NCI-H1417 treated with DMSO at 0.1 percent for 48 hours (cell line): ENCODE data around the gene TTN.
"Not testable (repeated sequence)": the region's sequence is repeated elsewhere in the genome, so short reads cannot be mapped to it uniquely, and the experiment has no call there.

Source experiments
- DNase-seq: peaks from one replicate; lab custom pipeline; 2025; lab: John Stamatoyannopoulos, UW

The TTN gene

GRCh38 chr2:178530131-178530530, 277.1 kb downstream of the TTN start:
- no peak for DNase-seq

DNA sequence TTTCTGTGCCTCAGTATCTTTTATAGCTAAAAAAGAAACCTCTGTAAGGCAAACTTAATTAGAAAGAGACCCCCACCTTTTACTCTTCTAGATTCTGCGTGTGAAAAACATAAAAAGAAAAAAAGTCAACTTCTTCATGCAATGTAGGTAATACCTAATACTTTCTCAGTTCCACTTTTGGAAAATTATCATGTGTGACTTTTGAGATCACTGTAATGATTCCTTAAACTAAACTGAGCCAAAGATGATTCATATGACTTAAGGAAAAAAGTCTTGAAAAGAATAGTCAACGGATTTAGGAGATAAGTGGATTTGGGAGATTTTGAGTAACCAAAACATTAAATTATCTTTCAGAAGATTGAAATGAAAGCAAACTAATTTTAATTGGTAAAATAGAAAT, 278.0 kb downstream of the TTN start:
- no peak for DNase-seq

DNA sequence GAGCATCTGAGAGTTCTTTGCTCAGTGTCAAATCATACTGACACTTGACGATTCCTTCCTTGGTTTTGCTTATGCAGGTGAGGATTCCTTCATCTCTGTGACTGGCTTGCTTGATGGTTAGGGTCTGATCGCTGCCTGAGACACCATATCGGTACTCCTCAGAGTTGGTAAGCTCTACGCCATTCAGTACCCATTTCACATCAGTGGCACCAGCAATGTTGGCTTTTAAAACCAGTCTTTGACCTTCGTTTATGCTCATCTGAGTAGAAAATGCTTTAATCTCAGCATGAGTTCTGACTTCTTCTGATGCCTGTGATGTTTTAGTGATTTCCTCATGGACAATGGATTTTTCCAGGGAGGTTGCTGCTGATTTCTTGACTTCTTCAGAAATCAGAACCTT, 278.6 kb downstream of the TTN start:
- DNase-seq, result no peak

GRCh38 chr2:178527592-178527991, 279.6 kb downstream of the TTN start:
- DNase-seq, result no peak

DNA sequence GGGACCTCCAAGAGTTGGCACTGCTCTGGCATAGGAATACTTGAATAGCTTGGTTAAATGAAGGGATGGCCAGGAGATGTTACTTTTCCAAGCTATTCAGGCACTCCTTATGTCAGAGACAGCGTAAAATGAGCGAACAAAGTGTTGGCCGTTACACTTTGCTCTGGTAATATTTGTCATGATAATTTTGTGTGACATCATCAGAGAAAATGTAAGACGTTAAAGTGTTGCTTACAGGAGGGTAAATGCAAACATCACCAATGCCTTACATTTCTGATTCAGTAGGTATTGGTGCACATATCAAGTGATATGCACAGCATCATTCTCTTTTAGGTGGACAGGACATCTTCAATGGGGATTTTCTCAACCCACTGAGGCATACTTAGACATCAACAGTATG, 281.0 kb downstream of the TTN start:
- no peak for DNase-seq

DNA sequence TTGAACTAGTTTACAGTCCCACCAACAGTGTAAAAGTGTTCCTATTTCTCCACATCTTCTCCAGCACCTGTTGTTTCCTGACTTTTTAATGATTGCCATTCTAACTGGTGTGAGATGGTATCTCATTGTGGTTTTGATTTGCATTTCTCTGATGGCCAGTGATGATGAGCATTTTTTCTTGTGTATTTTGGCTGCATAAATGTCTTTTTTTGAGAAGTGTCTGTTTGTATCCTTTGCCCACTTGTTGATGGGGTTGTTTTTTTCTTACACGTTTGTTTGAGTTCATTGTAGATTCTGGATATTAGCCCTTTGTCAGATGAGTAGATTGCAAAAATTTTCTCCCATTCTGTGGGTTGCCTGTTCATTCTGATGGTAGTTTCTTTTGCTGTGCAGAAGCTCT, 281.8 kb downstream of the TTN start:
- not testable (repeated sequence) for DNase-seq

DNA sequence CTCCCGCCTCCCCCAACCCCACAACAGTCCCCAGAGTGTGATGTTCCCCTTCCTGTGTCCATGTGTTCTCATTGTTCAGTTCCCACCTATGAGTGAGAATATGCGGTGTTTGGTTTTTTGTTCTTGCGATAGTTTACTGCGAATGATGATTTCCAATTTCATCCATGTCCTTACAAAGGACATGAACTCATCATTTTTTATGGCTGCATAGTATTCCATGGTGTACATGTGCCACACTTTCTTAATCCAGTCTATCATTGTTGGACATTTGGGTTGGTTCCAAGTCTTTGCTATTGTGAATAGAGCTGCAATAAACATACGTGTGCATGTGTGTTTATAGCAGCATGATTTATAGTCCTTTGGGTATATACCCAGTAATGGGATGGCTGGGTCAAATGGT, 282.2 kb downstream of the TTN start:
- DNase-seq, result not testable (repeated sequence)

- DNase-seq, result no peak
Observed at GRCh38 chr2:178523596-178524134, 283.6 kb downstream of the TTN start.

GRCh38 chr2:178522950-178523595, 284.1 kb downstream of the TTN start:
- peak; percentile 16 for DNase-seq

GRCh38 chr2:178521304-178522150, 285.7 kb downstream of the TTN start:
- no peak for DNase-seq

GRCh38 chr2:178517496-178517895, 289.7 kb downstream of the TTN start:
- no peak for DNase-seq

- DNase-seq, result no peak
Observed at GRCh38 chr2:178514664-178515063, 292.6 kb downstream of the TTN start.

GRCh38 chr2:178513876-178514275, 293.3 kb downstream of the TTN start:
- no peak for DNase-seq

GRCh38 chr2:178512484-178512883, 294.7 kb downstream of the TTN start:
- DNase-seq, result no peak

DNA sequence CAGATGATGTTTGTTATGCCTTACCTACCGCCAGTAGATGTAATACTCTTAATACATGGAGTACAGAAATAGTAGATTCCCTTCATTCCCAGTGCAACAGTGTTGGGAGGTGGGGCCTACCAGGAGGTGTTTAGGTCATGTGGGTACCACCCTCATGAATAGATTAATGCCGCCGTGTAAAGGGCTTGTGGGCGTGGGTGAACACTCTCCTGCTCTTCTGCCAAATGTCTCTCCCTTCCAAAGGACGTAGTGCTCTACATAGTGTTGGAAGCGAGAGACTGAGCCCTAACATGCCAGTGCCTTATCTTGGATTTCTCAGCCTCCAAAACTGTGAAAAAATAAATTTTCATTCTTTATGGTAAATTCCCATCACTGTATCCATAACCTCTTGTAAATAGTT, 296.8 kb downstream of the TTN start:
- no peak for DNase-seq

DNA sequence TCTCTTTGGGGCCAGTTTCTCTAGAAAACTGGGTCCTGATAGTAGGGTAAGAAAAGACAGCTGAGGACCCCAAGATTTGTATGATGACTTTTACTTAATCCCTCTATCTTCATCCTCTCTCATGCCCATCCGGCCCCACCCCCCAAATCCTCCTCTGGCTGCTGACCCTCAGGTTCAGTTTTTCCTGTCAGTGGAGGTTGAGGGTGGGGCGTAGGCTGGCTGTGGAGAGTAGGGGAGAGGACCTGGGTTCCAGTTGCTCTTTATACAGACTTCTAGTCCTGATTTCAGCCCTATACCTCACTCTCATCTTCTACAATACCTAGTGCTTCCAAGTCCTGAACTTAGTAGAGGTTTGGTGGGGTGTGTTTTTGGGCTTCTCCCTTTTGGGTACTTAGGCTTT, 298.6 kb downstream of the TTN start:
- no peak for DNase-seq

GRCh38 chr2:178506949-178507348, 300.3 kb downstream of the TTN start:
- DNase-seq, result no peak

DNA sequence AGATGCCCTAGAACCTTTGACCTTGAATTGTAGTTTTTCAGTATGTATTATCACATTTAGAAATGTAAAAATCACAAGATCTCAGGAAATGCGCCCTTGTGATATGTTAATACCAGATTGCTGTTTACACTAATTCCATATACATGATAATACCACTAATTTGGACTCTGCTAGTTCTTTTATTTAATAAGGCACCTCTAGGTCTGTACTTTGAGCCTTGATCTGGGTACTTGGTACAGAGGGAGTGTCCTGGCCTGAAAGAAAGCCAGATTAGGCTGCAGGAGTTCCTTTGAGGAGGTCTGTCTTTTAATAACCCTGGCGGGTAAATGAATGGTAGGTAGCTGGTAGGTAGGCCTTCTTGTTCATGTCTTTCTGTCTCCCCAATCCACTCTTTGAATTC, 300.7 kb downstream of the TTN start:
- no peak for DNase-seq

DNA sequence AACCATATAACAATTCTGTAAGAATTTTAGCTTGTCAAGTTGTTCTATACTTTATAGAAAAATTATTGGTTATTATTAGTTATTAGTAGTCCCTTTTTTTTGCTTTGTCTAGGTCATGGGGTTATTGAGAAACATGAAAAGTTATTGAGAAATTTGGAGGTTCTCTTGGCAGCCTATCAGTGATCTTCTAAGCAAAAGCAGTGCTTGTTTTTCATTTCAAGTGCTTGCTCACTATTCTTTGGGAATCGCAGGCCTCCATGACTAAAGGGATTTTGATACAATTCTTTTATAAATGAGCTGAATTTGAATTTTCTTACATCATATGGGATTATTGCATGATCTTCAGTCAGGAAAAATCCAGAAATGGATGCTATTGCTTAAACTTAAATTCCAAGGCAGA, 301.1 kb downstream of the TTN start:
- no peak for DNase-seq

- DNase-seq, result no peak
Observed at GRCh38 chr2:178502751-178503150, 304.5 kb downstream of the TTN start.

- DNase-seq, result no peak
Observed at GRCh38 chr2:178499640-178500039, 307.6 kb downstream of the TTN start.

GRCh38 chr2:178498137-178498536, 309.1 kb downstream of the TTN start:
- DNase-seq, result no peak

DNA sequence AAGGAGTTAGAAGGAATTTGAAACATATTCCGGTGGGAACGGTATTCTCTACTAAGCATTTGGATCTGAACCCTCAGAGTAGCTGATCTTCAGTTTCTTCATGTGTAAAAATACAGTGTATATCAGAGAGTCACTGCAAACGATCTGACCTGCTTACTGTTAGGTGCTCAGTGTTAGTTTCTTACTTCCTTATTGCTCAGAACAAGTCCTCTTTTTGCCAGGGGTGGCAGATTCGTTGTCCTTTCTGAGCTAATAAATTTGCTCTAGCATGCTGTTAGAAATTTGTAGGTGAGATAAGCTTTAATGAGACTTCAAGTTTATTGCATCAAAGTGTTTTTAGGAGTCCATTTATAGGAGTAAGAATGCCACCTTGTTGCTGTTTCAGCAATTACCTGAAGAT, 311.2 kb downstream of the TTN start:
- DNase-seq, result no peak
